T-helper 17 cell (primary cell): ENCODE results near the gene FAP. TPM values are rescaled to one million over a fixed set of nuclear protein-coding genes. Genes with fewer than 3 reads are reported as not detected.

ENCODE experiments used
- ATAC-seq: fragments of 150-1000 bp; cut with Tn5 transposase; 2 replicates; pipeline ENCODE4 v1.10.0; 2021; ENCODE audit warnings: mild to moderate bottlenecking, moderate library complexity
- DNase-seq, 3 donors: peaks; one replicate each; pipeline versions ENCODE4 v3.0.0 to v3.0.0-alpha.2; 2020 to 2021
- H3K9me3 ChIP-seq: one replicate; pipeline ENCODE4 v1.7.0; 2013; ENCODE audit warnings: low read length, mild to moderate bottlenecking; ENCODE audit not compliant: control insufficient read depth, poor library complexity, severe bottlenecking
- H3K27ac Mint-ChIP-seq: one replicate; pipeline ENCODE4 v1.8.0; 2022; ENCODE audit warnings: mild to moderate bottlenecking, moderate library complexity, mixed read lengths
- H3K27me3 Mint-ChIP-seq: one replicate; pipeline ENCODE4 v1.8.0; 2022; ENCODE audit warnings: mixed read lengths
- H3K36me3 Mint-ChIP-seq: one replicate; pipeline ENCODE4 v1.8.0; 2022; ENCODE audit warnings: low read depth, mixed read lengths
- H3K4me1 Mint-ChIP-seq: one replicate; pipeline ENCODE4 v1.8.0; 2022; ENCODE audit warnings: mild to moderate bottlenecking, mixed read lengths
- H3K4me3 Mint-ChIP-seq: one replicate; pipeline ENCODE4 v1.8.0; 2022; ENCODE audit warnings: mild to moderate bottlenecking, moderate library complexity, mixed read lengths
- total RNA-seq, 4 donors: library from RNA in 2 of 4; stranded (reverse) in 2 of 4; gene quantifications; one replicate each; pipeline ENCODE4 v1.2.3 and lab custom pipeline; 2022 to 2026

Gene FAP
- total RNA-seq, 2 donors from 2014 or later: not detected

DNA sequence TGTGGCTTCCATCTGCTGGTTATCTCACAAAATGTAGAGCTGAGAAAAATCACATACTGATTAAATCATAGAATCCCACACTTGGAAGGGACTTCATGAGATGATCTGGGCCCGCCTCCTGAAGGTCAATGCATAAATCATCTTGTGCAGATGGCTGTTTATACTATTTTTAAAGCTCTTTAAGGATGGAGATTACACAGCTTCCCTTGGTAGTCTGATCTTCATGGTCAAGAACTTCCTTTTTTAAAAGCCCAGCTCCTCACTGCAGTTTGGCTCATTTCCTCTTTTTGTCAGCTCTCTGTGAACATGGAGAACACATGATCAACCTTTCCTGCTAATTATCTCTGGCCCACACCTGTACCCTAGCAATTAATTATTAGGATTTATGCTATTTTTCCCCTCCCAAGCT, 117.1 kb downstream of the FAP start:
- peak overlapping the region; percentile 86 for H3K27ac Mint-ChIP-seq
- H3K9me3 ChIP-seq: no peaks in the 10 kb centered on the region
- no peak overlapping the region for H3K4me3 Mint-ChIP-seq
- H3K27me3 Mint-ChIP-seq: no peaks in the 10 kb centered on the region
- peaks cover 19% of the 10 kb centered on the region for H3K4me1 Mint-ChIP-seq
- peaks cover 4% of the 10 kb centered on the region for H3K36me3 Mint-ChIP-seq
- DNase-seq: no peak
- ATAC-seq: no peak

DNA sequence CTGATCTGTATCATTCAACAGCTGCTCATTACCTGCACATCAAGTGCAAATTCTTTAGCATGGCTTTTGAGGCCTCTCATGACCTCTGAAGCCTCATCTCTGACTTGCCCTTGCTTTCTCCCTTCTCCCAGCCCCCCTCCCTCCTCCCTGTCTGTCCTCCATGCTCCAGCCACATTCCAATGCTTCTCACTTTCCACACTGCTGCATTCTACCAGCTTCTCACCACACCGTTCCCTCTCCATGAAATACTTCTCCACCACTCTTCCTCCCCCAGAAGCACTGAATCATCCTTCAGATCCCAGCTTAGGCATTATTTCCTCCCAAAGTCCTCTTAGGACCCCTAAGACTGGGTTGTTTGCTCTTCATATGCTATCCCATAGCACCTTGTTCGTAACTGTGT, 118.1 kb downstream of the FAP start:
- peaks cover 4% of the 10 kb centered on the region for H3K36me3 Mint-ChIP-seq
- no peak for ATAC-seq
- H3K4me1 Mint-ChIP-seq: peaks cover 19% of the 10 kb centered on the region
- H3K9me3 ChIP-seq: no peaks in the 10 kb centered on the region
- no peaks in the 10 kb centered on the region for H3K27me3 Mint-ChIP-seq
- no peak overlapping the region for H3K4me3 Mint-ChIP-seq
- H3K27ac Mint-ChIP-seq: peak overlapping the region; percentile 65
- DNase-seq: no peak

DNA sequence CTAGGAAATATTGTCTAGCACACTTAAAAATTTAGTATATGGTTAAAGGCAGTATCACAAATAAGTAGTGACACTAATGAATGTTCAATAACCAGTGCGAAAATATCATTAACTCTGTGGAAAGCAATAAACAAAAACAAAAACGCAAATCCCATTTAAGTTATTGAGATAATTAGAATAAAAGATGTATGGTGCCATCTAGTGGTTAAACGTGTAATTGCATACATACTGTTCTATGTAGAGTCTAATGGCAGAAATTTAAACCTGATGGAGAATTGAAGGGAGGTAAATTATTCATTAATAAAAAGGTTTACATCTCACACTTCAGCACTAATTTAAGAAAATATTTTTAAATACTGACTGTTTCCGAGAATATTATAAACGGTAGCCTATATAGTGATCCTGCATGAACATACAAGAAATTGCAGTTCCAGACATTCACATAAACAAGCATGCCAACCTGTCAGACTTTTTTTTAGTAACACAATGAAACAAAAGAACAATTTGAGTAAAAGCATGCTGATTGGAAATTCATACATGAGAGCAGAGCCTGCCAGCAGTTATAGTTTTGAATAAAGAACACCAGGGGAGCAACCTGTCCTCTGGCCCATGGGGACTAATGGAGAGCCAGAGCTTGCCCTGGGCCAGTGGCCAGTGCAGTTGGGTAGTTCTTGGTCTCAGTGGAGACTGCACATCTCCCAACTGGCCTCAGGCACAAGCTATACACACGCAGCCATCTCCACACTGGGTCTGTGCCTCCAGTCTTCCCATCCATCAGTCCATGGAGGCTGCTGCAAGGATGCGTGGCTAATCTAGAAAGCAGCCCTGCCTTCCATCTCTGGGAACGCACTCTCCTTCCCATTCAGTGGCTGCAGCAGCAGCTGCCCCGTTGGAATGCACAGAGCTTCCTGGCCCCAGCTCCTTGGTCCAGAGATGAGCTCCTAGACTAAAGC, 119.2 kb downstream of the FAP start:
- DNase-seq: no peak
- Mint-ChIP-seq H3K4me3 (no peak overlapping the region), H3K27me3 (no peaks in the 10 kb centered on the region), H3K36me3 (peaks cover 2% of the 10 kb centered on the region), H3K27ac (peak overlapping the region; percentile 39), H3K4me1 (peaks cover 16% of the 10 kb centered on the region)
- peak; percentile 76 for ATAC-seq
- H3K9me3 ChIP-seq: no peaks in the 10 kb centered on the region

Other genes with a start within 250 kb of the FAP start
- 10 to 100 TPM; 53.6 to 57.3 TPM for gene DPP4, start 169.2 kb downstream of the FAP start, total RNA-seq
- not detected for gene GCG, start 91.2 kb downstream of the FAP start, total RNA-seq
- gene IFIH1, start 75.2 kb upstream of the FAP start, total RNA-seq: 10 to 100 TPM; 50.3 to 56.0 TPM
- gene GCA, start 100.7 kb upstream of the FAP start, total RNA-seq: 1 to 10 TPM; 6.9 to 7.1 TPM